ENCODE data around the gene SORCS1. TPM values are rescaled to one million over a fixed set of nuclear protein-coding genes. Genes with fewer than 3 reads are reported as not detected.

SORCS1 gene
- total and polyA plus RNA-seq, 4 experiments from 2014 or later: not detected

DNA sequence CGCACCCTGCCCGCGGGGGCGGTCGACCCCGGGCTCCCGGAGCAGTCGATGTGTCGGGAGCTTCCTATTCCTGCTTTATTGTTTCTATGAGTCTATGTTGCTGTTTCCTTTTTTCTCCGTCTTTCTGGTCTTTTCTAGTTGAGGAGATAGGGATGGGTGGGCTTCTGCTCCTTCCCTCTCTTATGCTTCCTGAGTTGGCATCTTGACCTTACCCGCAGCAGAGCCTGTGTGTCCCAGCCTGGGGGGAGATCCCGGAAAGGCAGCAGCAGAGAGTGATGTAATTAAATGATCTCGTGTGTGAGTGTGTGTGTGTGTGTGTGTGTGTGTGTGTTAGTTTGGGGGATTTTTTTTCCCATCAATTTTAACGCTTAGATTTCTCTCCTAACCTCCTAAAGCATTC lies 486 bp upstream of the SORCS1 start:
- no peak overlapping the region for H3K27ac ChIP-seq (ENCODE audit: low read depth, low read length)
- intact Hi-C loops (cut with micrococcal nuclease): no loop called here
- Mint-ChIP-seq H3K4me1 (peaks cover 0 to 2% (median 0%) of the 10 kb centered on the region in 4 donors), H3K27ac (no peak overlapping the region), H3K27me3 (peaks cover 4 to 5% of the 10 kb centered on the region in 2 donors), H3K9me3 (peaks cover 0 to 11% (median 6%) of the 10 kb centered on the region in 8 donors), H3K36me3 (no peaks in the 10 kb centered on the region), H3K4me3 (no peak overlapping the region)
- no peaks in the 10 kb centered on the region for H3K4me1 ChIP-seq (ENCODE audit: insufficient read depth, low read length)
- POLR2A ChIA-PET (ENCODE audit: partially characterized antibody): no interaction called here
- no peak overlapping the region for H3K4me3 ChIP-seq (ENCODE audit: low read length in 2 of 2)
- DNase-seq: no peak
- CTCF ChIA-PET (ENCODE audit: partially characterized antibody): no interaction called here
- no peaks in the 10 kb centered on the region for H3K9me3 ChIP-seq (ENCODE audit: control insufficient read depth in 1 of 2, low read length in 2 of 2)
- no peaks in the 10 kb centered on the region for H3K36me3 ChIP-seq (ENCODE audit: insufficient read depth, low read length)
- H3K27me3 ChIP-seq (ENCODE audit: insufficient read depth, low read length): no peaks in the 10 kb centered on the region

DNA sequence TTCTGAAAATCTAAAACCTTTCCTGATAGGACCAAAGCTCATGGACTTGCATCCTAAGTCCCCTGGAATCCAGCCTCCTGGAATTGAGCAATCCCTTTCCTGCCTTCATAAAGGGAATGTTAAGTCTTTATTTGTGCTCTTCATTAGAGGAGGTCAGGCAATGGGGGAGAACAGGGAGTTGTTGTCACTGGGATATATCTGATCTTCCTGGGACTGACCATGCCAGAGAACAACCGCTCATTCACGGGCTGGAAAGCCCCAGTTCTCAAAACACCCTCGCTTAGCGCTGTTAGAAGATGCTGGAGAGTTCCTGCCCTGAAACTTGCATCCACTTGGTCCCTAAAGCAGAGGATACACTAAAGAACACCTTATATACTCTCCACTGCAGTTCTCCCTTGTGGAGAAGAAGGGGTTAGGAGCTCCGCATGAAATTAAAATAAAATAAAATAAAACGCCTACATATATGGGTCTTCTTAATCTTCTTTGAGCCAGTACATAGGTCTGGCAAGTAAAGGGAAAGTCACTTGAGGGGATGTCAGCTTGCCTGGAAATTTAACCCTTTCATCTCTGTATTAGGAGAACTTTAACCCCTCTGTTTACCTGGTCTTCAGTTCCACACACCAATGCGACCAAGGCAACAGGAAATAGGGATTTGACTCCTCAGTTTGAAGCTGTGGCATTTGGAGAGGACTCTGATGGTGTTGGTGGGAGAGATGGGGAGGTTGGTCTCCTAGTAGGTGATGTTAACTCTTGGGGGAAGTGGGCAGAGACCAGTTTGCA lies 1.2 kb downstream of the SORCS1 start:
- Histone ChIP-seq H3K4me1 (ENCODE audit: insufficient read depth, low read length) (no peaks in the 10 kb centered on the region), H3K27me3 (ENCODE audit: insufficient read depth, low read length) (no peaks in the 10 kb centered on the region), H3K9me3 (ENCODE audit: control insufficient read depth in 1 of 2, low read length in 2 of 2) (no peaks in the 10 kb centered on the region), H3K27ac (ENCODE audit: low read depth, low read length) (no peak overlapping the region), H3K36me3 (ENCODE audit: insufficient read depth, low read length) (no peaks in the 10 kb centered on the region), H3K4me3 (ENCODE audit: low read length in 2 of 2) (no peak overlapping the region)
- POLR2A ChIA-PET (ENCODE audit: partially characterized antibody): no interaction called here
- no peak for DNase-seq
- Mint-ChIP-seq H3K4me1 (peaks cover 0 to 2% (median 0%) of the 10 kb centered on the region in 4 donors), H3K27ac (no peak overlapping the region), H3K4me3 (no peak overlapping the region), H3K27me3 (peaks cover 4 to 5% of the 10 kb centered on the region in 2 donors), H3K36me3 (no peaks in the 10 kb centered on the region), H3K9me3 (peaks cover 0 to 11% (median 6%) of the 10 kb centered on the region in 8 donors)
- CTCF ChIA-PET (ENCODE audit: partially characterized antibody): no interaction called here
- intact Hi-C loops (cut with micrococcal nuclease): no loop called here

DNA sequence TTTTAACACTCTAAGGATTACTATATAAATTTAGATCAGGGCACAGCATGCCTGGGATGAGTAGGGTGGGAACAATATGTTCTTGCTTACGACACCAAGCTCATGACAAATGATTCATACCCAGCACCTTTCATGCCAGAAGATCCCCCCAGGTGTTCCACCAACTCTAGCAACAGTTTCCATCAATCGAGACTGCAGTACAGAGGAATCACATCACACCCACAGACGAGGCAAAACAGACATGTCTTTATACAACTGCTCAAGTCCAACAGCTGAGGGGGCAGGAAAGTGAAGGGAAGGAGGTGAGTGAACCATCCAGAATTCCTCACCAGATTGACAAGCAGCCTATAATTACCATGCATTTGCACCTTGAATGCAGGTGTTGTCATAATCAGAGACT lies 3.6 kb downstream of the SORCS1 start:
- Histone ChIP-seq H3K9me3 (ENCODE audit: control insufficient read depth in 1 of 2, low read length in 2 of 2) (no peaks in the 10 kb centered on the region), H3K27ac (ENCODE audit: low read depth, low read length) (no peak overlapping the region), H3K27me3 (ENCODE audit: insufficient read depth, low read length) (no peaks in the 10 kb centered on the region), H3K36me3 (ENCODE audit: insufficient read depth, low read length) (no peaks in the 10 kb centered on the region), H3K4me1 (ENCODE audit: insufficient read depth, low read length) (no peaks in the 10 kb centered on the region), H3K4me3 (ENCODE audit: low read length in 2 of 2) (no peak overlapping the region)
- no peak for DNase-seq
- Mint-ChIP-seq H3K27ac (no peak overlapping the region), H3K27me3 (peaks cover 4% of the 10 kb centered on the region in 2 donors), H3K4me3 (no peak overlapping the region), H3K4me1 (peaks cover 0 to 2% (median 0%) of the 10 kb centered on the region in 4 donors), H3K36me3 (no peaks in the 10 kb centered on the region), H3K9me3 (peaks cover 0 to 15% (median 6%) of the 10 kb centered on the region in 8 donors)
- intact Hi-C loops (cut with micrococcal nuclease): no loop called here
- POLR2A ChIA-PET (ENCODE audit: partially characterized antibody): no interaction called here
- CTCF ChIA-PET (ENCODE audit: partially characterized antibody): no interaction called here

DNA sequence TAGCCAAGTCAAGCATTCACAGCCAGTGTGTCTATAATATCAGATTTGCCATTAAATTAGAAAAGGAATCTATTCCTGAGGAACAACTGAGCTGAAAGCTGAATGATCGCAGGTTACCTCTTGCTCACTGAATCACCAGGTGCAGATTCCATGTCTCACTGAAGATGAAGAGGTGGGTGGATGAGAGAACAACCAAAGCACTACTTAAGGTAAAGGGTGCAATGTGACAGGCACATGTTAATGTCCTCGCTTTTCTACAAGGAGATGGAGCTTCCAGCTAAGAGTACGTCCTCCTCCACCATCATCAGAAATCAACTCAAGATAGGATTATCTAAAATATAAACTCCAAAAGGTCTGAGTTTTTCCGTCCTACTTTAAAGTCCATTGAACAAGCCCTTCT lies 4.6 kb downstream of the SORCS1 start:
- Histone ChIP-seq H3K4me1 (ENCODE audit: insufficient read depth, low read length) (no peaks in the 10 kb centered on the region), H3K9me3 (ENCODE audit: control insufficient read depth in 1 of 2, low read length in 2 of 2) (no peaks in the 10 kb centered on the region), H3K4me3 (ENCODE audit: low read length in 2 of 2) (no peak overlapping the region), H3K36me3 (ENCODE audit: insufficient read depth, low read length) (no peaks in the 10 kb centered on the region), H3K27me3 (ENCODE audit: insufficient read depth, low read length) (no peaks in the 10 kb centered on the region), H3K27ac (ENCODE audit: low read depth, low read length) (no peak overlapping the region)
- H3K36me3 Mint-ChIP-seq: no peaks in the 10 kb centered on the region
- no peak for DNase-seq
- H3K27ac Mint-ChIP-seq: no peak overlapping the region
- CTCF ChIA-PET (ENCODE audit: partially characterized antibody): no interaction called here
- H3K4me1 Mint-ChIP-seq: peaks cover 0 to under 1% (median 0%) of the 10 kb centered on the region in 4 donors
- peaks cover 0 to 10% (median under 1%) of the 10 kb centered on the region in 8 donors for H3K9me3 Mint-ChIP-seq
- intact Hi-C loops (cut with micrococcal nuclease): no loop called here
- peaks cover under 1% of the 10 kb centered on the region in 2 donors for H3K27me3 Mint-ChIP-seq
- H3K4me3 Mint-ChIP-seq: no peak overlapping the region
- POLR2A ChIA-PET (ENCODE audit: partially characterized antibody): no interaction called here

DNA sequence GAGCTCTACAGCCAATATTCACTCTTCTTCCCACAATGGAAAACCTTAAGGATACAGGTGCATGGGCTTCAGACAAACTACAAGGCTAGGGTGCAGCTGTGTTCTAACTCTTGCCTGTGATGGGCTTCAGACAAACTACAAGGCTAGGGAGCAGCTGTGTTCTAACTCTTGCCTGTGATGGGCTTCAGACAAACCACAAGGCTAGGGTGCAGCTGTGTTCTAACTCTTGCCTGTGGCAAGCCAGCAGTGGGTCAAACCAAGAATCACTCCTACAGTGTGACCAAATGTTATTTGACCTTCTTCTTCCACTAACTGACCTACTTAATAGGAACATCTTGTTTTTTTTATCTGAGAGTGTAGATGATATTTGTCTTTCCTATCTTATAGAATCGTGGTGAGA lies 7.4 kb downstream of the SORCS1 start:
- intact Hi-C loops (cut with micrococcal nuclease): no loop called here
- no peaks in the 10 kb centered on the region for H3K36me3 ChIP-seq (ENCODE audit: insufficient read depth, low read length)
- no peaks in the 10 kb centered on the region for H3K27me3 ChIP-seq (ENCODE audit: insufficient read depth, low read length)
- no peaks in the 10 kb centered on the region for H3K27me3 Mint-ChIP-seq
- ChIA-PET POLR2A (ENCODE audit: partially characterized antibody) (no interaction called here), CTCF (ENCODE audit: partially characterized antibody) (no interaction called here)
- H3K36me3 Mint-ChIP-seq: peaks cover 0 to 6% of the 10 kb centered on the region in 2 donors
- no peak overlapping the region for H3K27ac ChIP-seq (ENCODE audit: low read depth, low read length)
- no peaks in the 10 kb centered on the region for H3K9me3 ChIP-seq (ENCODE audit: control insufficient read depth in 1 of 2, low read length in 2 of 2)
- DNase-seq: no peak
- no peak overlapping the region for H3K27ac Mint-ChIP-seq
- H3K9me3 Mint-ChIP-seq: peaks cover 0 to 22% (median 9%) of the 10 kb centered on the region in 8 donors
- no peak overlapping the region for H3K4me3 ChIP-seq (ENCODE audit: low read length in 2 of 2)
- no peaks in the 10 kb centered on the region for H3K4me1 Mint-ChIP-seq
- no peaks in the 10 kb centered on the region for H3K4me1 ChIP-seq (ENCODE audit: insufficient read depth, low read length)
- no peak overlapping the region for H3K4me3 Mint-ChIP-seq

DNA sequence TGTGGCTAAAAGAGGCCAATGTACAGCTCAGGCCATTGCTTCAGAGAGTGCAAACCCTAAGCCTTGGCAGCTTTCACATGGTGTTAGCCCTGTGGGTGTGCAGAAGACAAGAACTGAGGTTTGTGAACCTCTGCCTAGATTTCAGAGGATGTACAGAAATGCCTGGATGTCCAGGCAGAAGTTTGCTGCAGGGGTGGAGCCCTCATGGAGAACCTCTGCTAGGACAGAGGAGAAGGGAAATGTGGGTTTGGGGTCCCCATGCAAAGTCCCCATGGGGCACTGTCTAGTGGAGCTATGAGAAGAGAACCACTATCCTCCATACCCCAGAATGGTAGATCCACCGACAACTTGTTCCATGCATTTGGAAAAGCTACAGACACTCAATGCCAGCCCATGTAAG lies 12.4 kb downstream of the SORCS1 start:
- no peaks in the 10 kb centered on the region for H3K27me3 ChIP-seq (ENCODE audit: insufficient read depth, low read length)
- no peaks in the 10 kb centered on the region for H3K9me3 ChIP-seq (ENCODE audit: control insufficient read depth in 1 of 2, low read length in 2 of 2)
- Mint-ChIP-seq H3K27ac (no peak overlapping the region), H3K27me3 (no peaks in the 10 kb centered on the region), H3K4me1 (no peaks in the 10 kb centered on the region), H3K36me3 (peaks cover 0 to 6% of the 10 kb centered on the region in 2 donors), H3K9me3 (peaks cover 2 to 32% (median 24%) of the 10 kb centered on the region in 8 donors), H3K4me3 (no peak overlapping the region)
- ChIA-PET CTCF (ENCODE audit: partially characterized antibody) (no interaction called here), POLR2A (ENCODE audit: partially characterized antibody) (no interaction called here)
- no peak for DNase-seq
- H3K36me3 ChIP-seq (ENCODE audit: insufficient read depth, low read length): no peaks in the 10 kb centered on the region
- H3K4me3 ChIP-seq (ENCODE audit: low read length in 2 of 2): no peak overlapping the region
- no peaks in the 10 kb centered on the region for H3K4me1 ChIP-seq (ENCODE audit: insufficient read depth, low read length)
- H3K27ac ChIP-seq (ENCODE audit: low read depth, low read length): no peak overlapping the region
- intact Hi-C loops (cut with micrococcal nuclease): no loop called here

DNA sequence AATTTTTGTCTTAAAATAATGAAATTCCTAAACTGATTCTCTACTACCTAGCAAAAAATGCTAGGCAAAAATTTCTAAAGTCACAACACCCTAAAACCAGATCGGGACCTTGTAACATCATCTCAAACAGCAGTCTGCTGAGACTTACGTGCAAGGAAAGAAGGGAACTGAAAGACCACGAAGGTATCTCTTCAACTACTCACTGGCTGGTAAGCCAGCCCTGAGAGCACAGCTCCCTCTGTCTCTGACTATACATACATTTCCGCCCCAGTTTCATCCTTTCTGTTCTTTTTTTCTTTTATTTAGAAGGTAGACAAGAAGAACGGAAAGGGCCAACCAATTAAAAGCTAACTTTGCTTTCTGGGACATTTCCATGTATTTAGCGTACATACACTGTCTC lies 15.6 kb downstream of the SORCS1 start:
- Mint-ChIP-seq H3K27me3 (no peaks in the 10 kb centered on the region), H3K4me1 (no peaks in the 10 kb centered on the region), H3K36me3 (peaks cover 0 to 6% of the 10 kb centered on the region in 2 donors), H3K9me3 (peaks cover 2 to 35% (median 27%) of the 10 kb centered on the region in 8 donors), H3K27ac (no peak overlapping the region), H3K4me3 (no peak overlapping the region)
- no peaks in the 10 kb centered on the region for H3K4me1 ChIP-seq (ENCODE audit: insufficient read depth, low read length)
- H3K4me3 ChIP-seq (ENCODE audit: low read length in 2 of 2): no peak overlapping the region
- ChIA-PET CTCF (ENCODE audit: partially characterized antibody) (no interaction called here), POLR2A (ENCODE audit: partially characterized antibody) (no interaction called here)
- no peaks in the 10 kb centered on the region for H3K36me3 ChIP-seq (ENCODE audit: insufficient read depth, low read length)
- DNase-seq: no peak
- H3K27ac ChIP-seq (ENCODE audit: low read depth, low read length): no peak overlapping the region
- no peaks in the 10 kb centered on the region for H3K9me3 ChIP-seq (ENCODE audit: control insufficient read depth in 1 of 2, low read length in 2 of 2)
- no peaks in the 10 kb centered on the region for H3K27me3 ChIP-seq (ENCODE audit: insufficient read depth, low read length)
- intact Hi-C loops (cut with micrococcal nuclease): no loop called here
